HG03571 (cell line): ENCODE results near the gene DLEC1.
"Not testable (repeated sequence)": the region's sequence is repeated elsewhere in the genome, so short reads cannot be mapped to it uniquely, and the experiment has no call there.

Experiments
- ATAC-seq: cut with Tn5 transposase; IDR thresholded peaks from one replicate; pipeline ENCODE4 v1.9.1; 2021; ENCODE audit not compliant: unreplicated experiment

The DLEC1 gene

GRCh38 chr3:38119821-38120692 is 81.0 kb downstream of the DLEC1 start:
- no peak for ATAC-seq

- no peak for ATAC-seq
Observed at GRCh38 chr3:38120693-38121450, 81.9 kb downstream of the DLEC1 start.

- no peak for ATAC-seq
Observed at GRCh38 chr3:38121451-38121831, 82.4 kb downstream of the DLEC1 start.

- no peak for ATAC-seq
Observed at GRCh38 chr3:38121832-38122461, 82.9 kb downstream of the DLEC1 start.

GRCh38 chr3:38122712-38123290 is 83.8 kb downstream of the DLEC1 start:
- no peak for ATAC-seq

- no peak for ATAC-seq
Observed at GRCh38 chr3:38124324-38125122, 85.5 kb downstream of the DLEC1 start.

GRCh38 chr3:38125305-38126120 is 86.5 kb downstream of the DLEC1 start:
- ATAC-seq = no peak

GRCh38 chr3:38126121-38126892 is 87.3 kb downstream of the DLEC1 start:
- ATAC-seq = no peak

- ATAC-seq = no peak
Observed at GRCh38 chr3:38127611-38128302, 88.7 kb downstream of the DLEC1 start.

GRCh38 chr3:38128303-38128655 is 89.3 kb downstream of the DLEC1 start:
- ATAC-seq = no peak

- no peak for ATAC-seq
Observed at GRCh38 chr3:38129058-38129457, 90.0 kb downstream of the DLEC1 start.

- ATAC-seq = no peak
Observed at GRCh38 chr3:38130631-38131065, 91.6 kb downstream of the DLEC1 start.

- no peak for ATAC-seq
Observed at GRCh38 chr3:38131621-38132369, 92.8 kb downstream of the DLEC1 start.

GRCh38 chr3:38133209-38133556 is 94.2 kb downstream of the DLEC1 start:
- ATAC-seq = no peak

GRCh38 chr3:38133557-38134405 is 94.8 kb downstream of the DLEC1 start:
- no peak for ATAC-seq

- not testable (repeated sequence) for ATAC-seq
Observed at GRCh38 chr3:38134517-38135143, 95.6 kb downstream of the DLEC1 start.
